IPS-11a (cell line): ENCODE measurements around the gene TMEM38A.
"Not testable (repeated sequence)": the region's sequence is repeated elsewhere in the genome, so short reads cannot be mapped to it uniquely, and the experiment has no call there.

ENCODE experiments used
- H3K4me3 ChIP-seq: one replicate; pipeline ENCODE4 v1.5.1; 2013; ENCODE audit warnings: low read depth, low read length, control low read depth

The TMEM38A gene

GRCh38 chr19:16673231-16673630 lies 12.3 kb downstream of the TMEM38A start:
- H3K4me3 ChIP-seq = no peak overlapping the region

GRCh38 chr19:16673839-16674238 lies 12.9 kb downstream of the TMEM38A start:
- H3K4me3 ChIP-seq = not testable (repeated sequence)

GRCh38 chr19:16676101-16676798 lies 15.3 kb downstream of the TMEM38A start:
- no peak overlapping the region for H3K4me3 ChIP-seq

- no peak overlapping the region for H3K4me3 ChIP-seq
Observed at GRCh38 chr19:16677055-16677454, 16.1 kb downstream of the TMEM38A start.

- H3K4me3 ChIP-seq = no peak overlapping the region
Observed at GRCh38 chr19:16678498-16678897, 17.6 kb downstream of the TMEM38A start.

GRCh38 chr19:16679811-16680210 lies 18.9 kb downstream of the TMEM38A start:
- no peak overlapping the region for H3K4me3 ChIP-seq

- H3K4me3 ChIP-seq = no peak overlapping the region
Observed at GRCh38 chr19:16682539-16682938, 21.6 kb downstream of the TMEM38A start.

- H3K4me3 ChIP-seq = no peak overlapping the region
Observed at GRCh38 chr19:16684216-16684615, 23.3 kb downstream of the TMEM38A start.

GRCh38 chr19:16688084-16688483 lies 27.1 kb downstream of the TMEM38A start:
- H3K4me3 ChIP-seq = no peak overlapping the region

GRCh38 chr19:16698914-16699313 lies 38.0 kb downstream of the TMEM38A start:
- no peak overlapping the region for H3K4me3 ChIP-seq

- H3K4me3 ChIP-seq = no peak overlapping the region
Observed at GRCh38 chr19:16702123-16702522, 41.2 kb downstream of the TMEM38A start.

- H3K4me3 ChIP-seq = no peak overlapping the region
Observed at GRCh38 chr19:16703677-16704076, 42.7 kb downstream of the TMEM38A start.

GRCh38 chr19:16710870-16711269 lies 49.9 kb downstream of the TMEM38A start:
- H3K4me3 ChIP-seq = not testable (repeated sequence)

GRCh38 chr19:16712295-16712694 lies 51.4 kb downstream of the TMEM38A start:
- not testable (repeated sequence) for H3K4me3 ChIP-seq

GRCh38 chr19:16714702-16715287 lies 53.9 kb downstream of the TMEM38A start:
- no peak overlapping the region for H3K4me3 ChIP-seq

GRCh38 chr19:16715611-16716010 lies 54.7 kb downstream of the TMEM38A start:
- H3K4me3 ChIP-seq = no peak overlapping the region

- H3K4me3 ChIP-seq = no peak overlapping the region
Observed at GRCh38 chr19:16721051-16721450, 60.1 kb downstream of the TMEM38A start.

- no peak overlapping the region for H3K4me3 ChIP-seq
Observed at GRCh38 chr19:16722591-16722990, 61.7 kb downstream of the TMEM38A start.

GRCh38 chr19:16726916-16727315 lies 66.0 kb downstream of the TMEM38A start:
- H3K4me3 ChIP-seq = no peak overlapping the region

GRCh38 chr19:16735650-16736266 lies 74.8 kb downstream of the TMEM38A start:
- H3K4me3 ChIP-seq = not testable (repeated sequence)

GRCh38 chr19:16736709-16737108 lies 75.8 kb downstream of the TMEM38A start:
- no peak overlapping the region for H3K4me3 ChIP-seq

- no peak overlapping the region for H3K4me3 ChIP-seq
Observed at GRCh38 chr19:16737911-16738310, 77.0 kb downstream of the TMEM38A start.
